ENCODE data around the gene LCNL1.

DNA sequence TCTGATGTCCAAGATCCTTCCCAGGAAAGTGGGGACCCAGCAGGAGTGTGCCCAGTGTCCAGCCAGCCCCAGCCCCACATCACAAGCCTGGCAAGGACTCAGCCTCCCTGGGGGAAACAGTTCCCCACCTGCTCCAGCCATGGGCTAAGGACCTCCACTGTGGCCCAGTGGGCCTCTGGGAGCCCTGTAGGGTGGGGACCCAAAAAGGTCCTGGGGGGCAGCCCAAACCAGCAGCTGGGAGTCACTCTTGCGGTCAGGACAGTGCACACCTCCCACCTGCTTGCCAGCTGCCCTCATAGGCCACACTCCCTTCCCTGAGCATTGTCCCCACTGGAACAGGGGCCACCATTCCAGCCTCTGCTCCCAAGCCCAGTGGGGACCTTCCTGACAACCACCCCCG lies 43.6 kb downstream of the LCNL1 start:
- no peak for TF ChIP-seq ZFX (IDR thresholded peaks at IDR 0.05; ENCODE audit: borderline replicate concordance)
- TF ChIP-seq, protein P1, sequence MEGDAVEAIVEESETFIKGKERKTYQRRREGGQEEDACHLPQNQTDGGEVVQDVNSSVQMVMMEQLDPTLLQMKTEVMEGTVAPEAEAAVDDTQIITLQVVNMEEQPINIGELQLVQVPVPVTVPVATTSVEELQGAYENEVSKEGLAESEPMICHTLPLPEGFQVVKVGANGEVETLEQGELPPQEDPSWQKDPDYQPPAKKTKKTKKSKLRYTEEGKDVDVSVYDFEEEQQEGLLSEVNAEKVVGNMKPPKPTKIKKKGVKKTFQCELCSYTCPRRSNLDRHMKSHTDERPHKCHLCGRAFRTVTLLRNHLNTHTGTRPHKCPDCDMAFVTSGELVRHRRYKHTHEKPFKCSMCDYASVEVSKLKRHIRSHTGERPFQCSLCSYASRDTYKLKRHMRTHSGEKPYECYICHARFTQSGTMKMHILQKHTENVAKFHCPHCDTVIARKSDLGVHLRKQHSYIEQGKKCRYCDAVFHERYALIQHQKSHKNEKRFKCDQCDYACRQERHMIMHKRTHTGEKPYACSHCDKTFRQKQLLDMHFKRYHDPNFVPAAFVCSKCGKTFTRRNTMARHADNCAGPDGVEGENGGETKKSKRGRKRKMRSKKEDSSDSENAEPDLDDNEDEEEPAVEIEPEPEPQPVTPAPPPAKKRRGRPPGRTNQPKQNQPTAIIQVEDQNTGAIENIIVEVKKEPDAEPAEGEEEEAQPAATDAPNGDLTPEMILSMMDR (IDR thresholded peaks at IDR 0.05), result no peak
